Fibroblast of pulmonary artery (primary cell): ENCODE results near the gene HOXC11.

ENCODE experiments used
- DNase-seq: peaks from one replicate; pipeline ENCODE4 v3.0.0-alpha.2; 2010; ENCODE audit warnings: low read depth
- H3K4me3 ChIP-seq: replicated peaks from 2 replicates; pipeline ENCODE4 v1.5.1; 2011; ENCODE audit warnings: low read depth, mild to moderate bottlenecking, control low read depth, low read length, moderate library complexity
- CTCF ChIP-seq: IDR thresholded peaks from 2 replicates; pipeline ENCODE4 v1.5.1; 2011; ENCODE audit warnings: mild to moderate bottlenecking, control low read depth, low read length, inconsistent platforms; ENCODE audit errors: missing control alignments

HOXC11 gene

GRCh38 chr12:53955036-53955775 is 17.7 kb upstream of the HOXC11 start:
- no peak overlapping the region for H3K4me3 ChIP-seq
- TF ChIP-seq CTCF: no peak
- no peak for DNase-seq

GRCh38 chr12:53955776-53956250 is 17.1 kb upstream of the HOXC11 start:
- no peak for DNase-seq
- no peak overlapping the region for H3K4me3 ChIP-seq
- TF ChIP-seq CTCF: no peak

GRCh38 chr12:53956251-53956887 is 16.6 kb upstream of the HOXC11 start:
- DNase-seq: no peak
- TF ChIP-seq CTCF: no peak
- H3K4me3 ChIP-seq: no peak overlapping the region

DNA sequence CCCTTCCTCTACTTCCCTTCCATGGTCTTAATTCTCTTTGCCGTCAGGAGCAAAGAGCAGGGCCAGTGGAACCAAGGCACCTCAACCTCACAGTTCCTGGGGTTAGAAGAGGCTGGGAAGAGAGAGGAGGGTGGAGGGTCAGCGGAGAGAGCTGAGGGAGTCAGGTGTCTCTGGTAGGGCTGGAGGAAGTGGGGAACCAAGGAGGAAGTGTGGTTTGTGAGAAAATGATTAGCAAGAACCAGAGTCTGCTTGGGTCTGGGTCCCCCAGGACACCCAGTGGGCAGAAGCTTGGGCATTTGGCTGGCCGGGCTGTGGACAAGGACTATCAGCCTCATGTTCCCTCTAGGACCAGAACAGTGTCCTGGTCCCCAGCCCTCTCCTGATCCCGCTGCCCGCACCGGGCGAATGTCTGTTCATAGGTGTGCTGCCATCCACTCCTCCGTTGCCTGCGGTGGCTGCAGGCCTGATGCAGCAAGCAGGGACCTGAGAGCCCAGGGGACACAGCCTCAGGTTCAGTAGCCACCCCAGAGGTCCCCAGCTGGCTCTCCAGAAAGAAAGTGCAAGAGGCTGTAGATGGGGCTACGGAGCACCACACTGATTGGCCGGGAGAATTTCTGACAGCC is 15.9 kb upstream of the HOXC11 start:
- H3K4me3 ChIP-seq: no peak overlapping the region
- DNase-seq: no peak
- no peak for TF ChIP-seq CTCF

- no peak for DNase-seq
- TF ChIP-seq CTCF: no peak
- H3K4me3 ChIP-seq: no peak overlapping the region
These were observed 14.8 kb upstream of the HOXC11 start for GRCh38 chr12:53958128-53958527.

GRCh38 chr12:53959314-53959713 is 13.6 kb upstream of the HOXC11 start:
- no peak overlapping the region for H3K4me3 ChIP-seq
- no peak for TF ChIP-seq CTCF
- no peak for DNase-seq
